Psoas muscle (tissue), 8 donors: Measurements from ENCODE around the gene HOXA5. TPM values are rescaled to one million over a fixed set of nuclear protein-coding genes. Genes with fewer than 3 reads are reported as not detected.

Experiments used
- ATAC-seq, 4 donors: fragments of 200-7000 bp; cut with Tn5 transposase; one replicate each; pipeline ENCODE4 v1.9.1; 2020; ENCODE audit warnings: moderate library complexity in 3 of 4, mild to moderate bottlenecking in 2 of 4
- DNase-seq, 2 donors: peaks; one replicate each; pipeline ENCODE4 v3.0.0-alpha.2; 2020
- H3K27ac ChIP-seq: fragments of 200-600 bp; one replicate; pipeline ENCODE4 v1.8.0; 2022
- H3K27me3 ChIP-seq, 3 donors: fragments of 200-600 bp in 1 of 3; one replicate each; pipeline versions ENCODE4 v1.6.1 to v1.8.0; 2013 to 2022; ENCODE audit warnings: low read length in 2 of 3, mild to moderate bottlenecking in 2 of 3, moderate library complexity in 1 of 3; ENCODE audit not compliant: insufficient read depth in 3 of 3
- H3K36me3 ChIP-seq, 2 donors: fragments of 200-600 bp in 1 of 2; one replicate each; pipeline versions ENCODE4 v1.6.1 to v1.8.0; 2013 to 2022; ENCODE audit warnings: low read depth in 1 of 2, mild to moderate bottlenecking in 1 of 2, moderate library complexity in 1 of 2; ENCODE audit not compliant: insufficient read depth in 1 of 2
- H3K4me1 ChIP-seq: fragments of 200-600 bp; one replicate; pipeline ENCODE4 v1.8.0; 2022
- H3K4me3 ChIP-seq: fragments of 200-600 bp; one replicate; pipeline ENCODE4 v1.8.0; 2022; ENCODE audit warnings: mild to moderate bottlenecking
- H3K9me3 ChIP-seq: fragments of 200-600 bp; one replicate; pipeline ENCODE4 v1.8.0; 2022
- CTCF ChIP-seq: fragments of 200-600 bp; IDR thresholded peaks from one replicate; pipeline ENCODE4 v1.8.0; 2022; ENCODE audit warnings: antibody characterized with exemption
- WGBS, 3 donors: extraction: QIAGEN DNeasy Blood & Tissue Kit; methylation state at CpG; one replicate each; pipeline versions ENCODE4 v1.1.6 to v1.1.7; 2013; 5-methylcytosine and 5-hydroxymethylcytosine counted together
- intact Hi-C, 2 donors: fragments of 100-400 bp; cut with DNase I; formaldehyde crosslinking; loops; one replicate each; pipeline versions ENCODE4 v1.11.0 to v1.14.2; 2022
- polyA plus RNA-seq, 3 donors: library from polyadenylated mRNA; stranded (reverse); fragments of 200-250 nt; gene quantifications; one replicate each; pipeline ENCODE4 v1.2.3, GENCODE V29; 2013
- total RNA-seq, 4 donors: library from RNA; stranded (reverse); fragmentation: NEBNext Ultra II Directional in 2 of 4; extraction: Animal tissue kit (Norgen Biotek cat#: 25700) in 2 of 4; gene quantifications; one replicate each; pipeline versions ENCODE4 v1.2.1 to v1.2.4, GENCODE V29; 2021 to 2023
- donor health status: healthy with polysubstance abuse.
- donor health status: DM: no; HTN: no; CAD: no; lungs with moderate emphysema.
- donor health status: Bipolar disorder and iron deficiency.
- donor health status: healthy.
- donor health status: DM: yes; HTN: yes; CAD: no.
- donor health status: DM: no; HTN: no; CAD: no.
- donor health status: DM: no; HTN: no; CAD: no.
- donor health status: DM: yes; HTN: yes; CAD: no.

The HOXA5 gene
- total and polyA plus RNA-seq, 7 donors: 2.6 to 18.8 (median 6.6) TPM

DNA sequence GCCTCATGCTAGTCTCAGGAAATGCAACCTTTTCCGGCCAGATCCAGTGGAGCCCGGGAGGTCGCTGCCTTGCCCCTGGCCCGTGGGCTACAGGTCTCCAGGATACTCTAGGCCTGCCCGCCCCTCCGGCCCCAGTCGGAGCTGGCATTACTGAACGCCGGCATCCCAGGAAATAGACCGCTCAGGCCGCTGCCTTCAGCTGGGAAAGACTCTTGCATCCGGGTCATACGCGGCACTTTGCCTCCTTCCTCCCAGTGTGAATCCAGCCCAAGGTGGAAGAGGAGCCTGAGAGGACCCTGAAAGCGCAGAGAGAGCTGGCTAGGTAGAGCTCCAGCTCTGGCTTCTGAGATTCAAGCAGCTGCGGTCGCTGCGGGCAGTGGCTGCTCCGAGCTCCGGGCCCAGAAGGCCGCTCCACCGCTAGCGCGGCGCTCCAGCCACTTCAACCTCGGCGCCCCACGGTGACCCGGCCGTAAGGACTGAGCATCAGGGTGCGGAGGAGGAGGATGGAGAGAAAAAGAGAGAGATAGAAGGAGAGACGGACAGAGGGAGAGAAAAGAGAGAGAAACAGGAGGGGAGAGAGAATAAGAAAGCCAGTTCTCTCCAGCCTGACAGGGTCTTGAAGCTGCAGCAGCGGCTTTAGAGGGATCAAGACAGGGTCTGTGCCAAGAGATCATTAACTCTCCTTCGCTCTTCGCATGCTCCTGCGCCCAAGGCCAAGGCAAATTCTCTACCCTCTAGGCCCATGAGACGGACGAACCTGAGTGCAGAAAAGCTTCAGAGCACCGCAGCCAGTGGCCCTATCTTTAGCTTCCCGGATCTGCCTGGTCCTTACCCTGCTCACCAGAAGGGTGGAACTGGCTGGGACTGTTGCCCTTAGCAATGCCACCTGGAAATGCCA lies 32.4 kb upstream of the HOXA5 start:
- 37 to 58% (median 40%) methylated on average over 40 of the region's 40 CpGs for WGBS, 3 donors
- peak overlapping the region; percentile 92 for H3K27ac ChIP-seq
- peak in 2 of 4 donors; percentile 21 for ATAC-seq
- peak overlapping the region; percentile 79 for H3K4me3 ChIP-seq
- peaks cover 23% of the 10 kb centered on the region for H3K4me1 ChIP-seq
- no peaks in the 10 kb centered on the region for H3K9me3 ChIP-seq
- H3K27me3 ChIP-seq: peaks cover 0 to 4% (median 0%) of the 10 kb centered on the region in 3 donors
- intact Hi-C loops: no loop called here
- peak in 1 of 2 donors; percentile 55 for DNase-seq
- H3K36me3 ChIP-seq: no peaks in the 10 kb centered on the region
- no peak for TF ChIP-seq CTCF

GRCh38 chr7:27174874-27175625 lies 31.6 kb upstream of the HOXA5 start:
- Histone ChIP-seq H3K4me3 (peak overlapping the region; percentile 79), H3K4me1 (peaks cover 23% of the 10 kb centered on the region), H3K36me3 (no peaks in the 10 kb centered on the region), H3K27ac (peak overlapping the region; percentile 92), H3K27me3 (peaks cover 0 to 4% (median 0%) of the 10 kb centered on the region in 3 donors), H3K9me3 (no peaks in the 10 kb centered on the region)
- no peak for TF ChIP-seq CTCF
- intact Hi-C loops: no loop called here
- 54 to 75% (median 70%) methylated on average over 12 of the region's 12 CpGs for WGBS, 3 donors
- peak in 3 of 4 donors; percentile 19 to 28 (median 22) for ATAC-seq
- DNase-seq: peak in 1 of 2 donors; percentile 61

DNA sequence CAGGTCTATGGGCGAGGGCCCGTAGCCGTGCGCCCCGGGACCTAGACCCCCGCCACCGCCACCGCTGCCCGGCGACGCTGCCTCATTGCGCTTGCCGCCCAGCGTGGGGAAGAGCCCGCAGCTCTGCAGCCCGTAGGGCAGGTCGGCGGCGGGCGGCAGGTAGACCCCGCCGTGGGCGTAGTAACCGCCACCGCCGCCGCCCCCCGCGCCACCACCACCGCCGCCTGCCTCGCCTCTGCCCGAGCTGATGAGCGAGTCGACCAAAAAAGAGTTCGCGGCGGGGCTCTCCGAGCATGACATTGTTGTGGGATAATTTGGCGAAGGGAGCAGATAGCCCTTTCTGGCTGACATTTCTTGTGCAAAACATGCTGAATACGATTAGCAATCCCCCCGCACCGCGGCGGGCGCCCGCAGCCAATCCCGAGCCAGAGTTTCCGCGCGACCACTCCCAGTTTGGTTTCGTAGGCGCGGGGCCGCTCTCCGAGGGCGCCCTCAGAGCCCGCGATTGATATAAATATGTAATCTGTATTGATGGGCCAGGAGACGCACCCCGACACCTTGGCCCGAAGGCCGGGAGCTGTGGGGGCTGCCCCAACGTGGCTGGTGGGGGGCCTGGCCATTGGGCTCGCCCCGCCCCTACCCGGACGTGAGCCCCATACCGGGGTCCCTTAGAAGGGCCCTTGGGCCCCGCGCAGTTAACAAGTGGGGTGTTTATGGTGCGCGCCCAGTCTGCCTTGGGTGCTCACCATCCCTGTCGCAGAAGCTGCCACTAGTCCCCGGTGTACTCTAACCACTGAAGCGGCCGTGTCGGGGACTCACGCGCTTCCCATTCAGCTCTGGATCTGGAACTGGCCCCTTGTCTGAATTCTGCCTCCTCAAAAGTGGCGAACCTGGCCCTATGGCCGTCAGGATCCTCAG lies 30.7 kb upstream of the HOXA5 start, which contains the start of gene HOXA10:
HOXA10 (minus strand) TSS at position 365 of the 918 bp plus-strand sequence; CDS start at position 351, 14 bp downstream.
- no peaks in the 10 kb centered on the region for H3K9me3 ChIP-seq
- intact Hi-C loops: loop anchor here in 1 of 2 donors (2.0 kb wide), 1 partner anchor 1317 kb away; no protein-coding TSS in a partner anchor
- WGBS, 3 donors: 7 to 12% (median 12%) methylated on average over 67 to 82 of the region's 82 CpGs
- no peak for TF ChIP-seq CTCF
- no peaks in the 10 kb centered on the region for H3K36me3 ChIP-seq
- peaks cover 19% of the 10 kb centered on the region for H3K4me1 ChIP-seq
- DNase-seq (peak in 1 of 2 donors; percentile 70), ATAC-seq (peak in 3 of 4 donors; percentile 8 to 15 (median 14))
- H3K27me3 ChIP-seq: no peaks in the 10 kb centered on the region
- H3K4me3 ChIP-seq: peak within 1 kb of the TSS; percentile 79
- peak within 1 kb of the TSS; percentile 92 for H3K27ac ChIP-seq

DNA sequence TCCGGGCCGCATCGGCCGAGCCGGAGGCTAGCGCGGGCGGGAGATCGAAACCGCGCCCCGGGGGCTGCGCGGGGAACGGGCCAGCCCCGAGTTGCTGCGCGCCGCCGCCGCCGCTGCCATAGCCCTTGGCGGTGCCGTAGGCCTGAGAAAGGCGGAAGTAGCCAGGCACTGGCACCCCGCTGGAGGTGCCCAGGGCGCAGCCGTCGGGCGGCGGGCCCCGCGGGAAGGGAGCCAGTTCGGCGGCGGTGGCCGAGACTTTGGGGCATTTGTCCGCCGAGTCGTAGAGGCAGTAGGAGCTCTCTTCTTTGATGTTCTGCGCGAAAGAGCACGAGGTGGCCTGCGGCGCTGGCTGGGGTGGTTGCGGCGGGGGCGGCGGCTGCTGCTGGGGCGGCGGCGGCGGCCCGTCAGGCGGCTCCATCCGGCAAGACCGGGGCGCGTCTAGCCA lies 30.1 kb upstream of the HOXA5 start:
- H3K36me3 ChIP-seq: no peaks in the 10 kb centered on the region
- peak overlapping the region; percentile 79 for H3K4me3 ChIP-seq
- H3K27me3 ChIP-seq: no peaks in the 10 kb centered on the region
- ATAC-seq: peak; percentile 18 to 54 (median 44)
- H3K4me1 ChIP-seq: peaks cover 19% of the 10 kb centered on the region
- peak in 1 of 2 donors; percentile 81 for DNase-seq
- H3K27ac ChIP-seq: peak overlapping the region; percentile 92
- H3K9me3 ChIP-seq: no peaks in the 10 kb centered on the region
- WGBS, 3 donors: 0 to 1% (median 0%) methylated on average over 40 to 59 of the region's 59 CpGs
- intact Hi-C loops: loop anchor here in 1 of 2 donors (2.0 kb wide), 1 partner anchor 1317 kb away; no protein-coding TSS in a partner anchor
- TF ChIP-seq CTCF: no peak
